GM19023 (cell line): ENCODE data around the gene HES1.

Experiments used
- ATAC-seq: cut with Tn5 transposase; IDR thresholded peaks from one replicate; pipeline ENCODE4 v1.9.1; 2021; ENCODE audit warnings: mild to moderate bottlenecking, moderate library complexity; ENCODE audit not compliant: unreplicated experiment

HES1 gene

GRCh38 chr3:194101592-194102432, 34.1 kb upstream of the HES1 start:
- peak; percentile 25 for ATAC-seq

DNA sequence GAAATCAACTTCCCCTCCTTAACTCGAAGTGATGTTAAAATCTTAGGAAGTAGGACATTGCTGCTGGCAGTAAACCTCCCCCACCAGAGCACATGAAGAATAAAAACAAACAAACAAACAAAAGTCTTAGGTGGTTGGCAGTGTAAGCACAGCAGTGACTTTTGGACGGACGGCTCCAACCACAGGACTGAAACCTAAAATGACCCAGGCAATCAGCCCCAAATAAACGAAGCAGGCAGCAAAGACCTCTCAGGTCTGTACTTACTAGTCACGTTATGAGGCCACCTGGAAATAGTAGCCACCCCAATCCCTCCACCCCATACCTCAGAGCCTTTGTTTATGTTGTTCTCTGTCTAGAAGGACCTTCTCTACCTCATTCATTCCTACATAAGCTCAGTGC, 33.5 kb upstream of the HES1 start:
- no peak for ATAC-seq

DNA sequence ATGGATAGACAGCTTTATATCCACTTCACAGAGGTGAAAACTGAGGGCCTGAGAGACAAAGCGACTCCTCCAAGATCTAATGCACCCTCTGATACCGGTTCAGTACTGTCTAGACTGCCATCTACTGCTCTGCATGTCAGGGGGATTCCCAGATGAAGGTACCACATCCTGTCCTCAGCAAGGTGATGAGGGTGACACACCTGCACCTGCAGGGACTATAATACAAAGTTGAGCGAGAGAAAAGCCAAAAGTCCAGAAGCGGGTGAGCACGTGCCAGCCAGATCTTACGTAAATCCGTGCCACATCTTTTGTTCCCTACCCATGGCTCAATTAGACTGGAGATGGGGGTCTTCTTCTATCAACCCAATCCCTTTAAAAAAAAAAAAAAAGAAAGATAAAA, 32.4 kb upstream of the HES1 start:
- ATAC-seq = no peak

DNA sequence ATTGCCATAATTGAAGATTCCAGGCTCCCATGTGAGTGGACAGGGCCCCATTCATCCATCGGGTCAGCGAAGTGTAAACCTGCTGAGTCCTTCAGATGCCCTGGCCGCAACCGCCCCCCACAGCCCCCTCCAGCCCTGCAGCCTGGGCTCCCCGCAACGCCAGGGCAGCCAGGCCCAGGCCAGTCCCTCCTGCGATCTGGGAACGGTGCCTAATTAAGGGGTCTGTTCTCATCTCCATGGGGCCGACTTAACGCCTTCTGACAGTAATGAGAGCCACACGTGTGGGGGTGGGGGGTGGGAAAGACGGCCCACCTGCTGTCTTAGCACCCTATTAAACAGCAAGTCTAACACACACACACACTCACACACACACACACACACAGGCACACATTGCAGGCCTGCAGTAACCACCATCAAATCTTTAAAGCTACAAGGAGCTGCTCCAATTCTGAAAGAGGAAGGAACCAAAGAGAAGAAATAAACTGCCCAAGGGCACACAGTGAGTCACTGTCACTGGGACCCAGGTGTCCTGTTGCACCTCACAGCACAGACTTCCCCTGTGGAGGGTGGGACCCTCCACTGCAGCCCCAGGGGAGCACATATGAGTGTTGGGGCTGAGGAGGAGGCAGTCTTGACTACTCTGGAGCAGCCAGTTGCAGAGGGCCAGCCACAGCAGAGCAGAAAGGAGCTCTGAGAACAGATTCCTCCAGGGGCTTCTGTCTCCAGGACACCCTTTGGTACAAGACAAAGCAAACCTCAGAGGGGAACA, 31.8 kb upstream of the HES1 start:
- no peak for ATAC-seq

GRCh38 chr3:194105292-194105691, 30.7 kb upstream of the HES1 start:
- no peak for ATAC-seq

- ATAC-seq = no peak
These were observed 28.8 kb upstream of the HES1 start for GRCh38 chr3:194107107-194107506.

DNA sequence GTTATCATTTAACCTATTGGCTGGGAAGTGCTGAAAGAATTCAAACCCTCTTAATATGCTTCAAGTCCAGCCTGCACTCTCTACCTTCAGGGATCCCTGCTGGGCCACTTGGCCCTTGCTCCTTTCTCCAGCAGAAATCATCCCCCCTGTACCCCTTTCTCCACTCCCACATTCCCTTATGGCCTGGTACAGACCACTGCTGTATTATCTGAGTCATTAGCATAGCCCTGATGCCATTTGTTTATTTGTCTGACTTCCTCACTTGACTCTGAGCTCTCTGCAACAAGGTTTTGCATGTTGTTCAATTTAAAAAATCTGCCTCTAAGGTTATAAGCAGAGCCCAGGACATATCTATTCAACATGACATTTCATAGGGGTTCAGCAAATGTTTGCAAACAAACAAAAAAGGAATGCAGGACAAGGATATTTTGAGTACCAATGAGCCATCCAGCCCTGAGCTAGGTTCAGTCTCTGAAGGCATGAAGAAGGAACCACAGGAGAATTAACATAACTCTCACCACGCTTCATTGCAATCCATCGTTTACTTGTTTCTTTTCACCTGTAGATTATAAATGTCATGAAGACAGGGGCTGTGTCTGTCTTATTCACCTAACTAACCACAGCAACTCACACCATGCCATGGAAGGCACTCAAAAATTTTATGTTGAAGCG, 26.6 kb upstream of the HES1 start:
- ATAC-seq = no peak

- ATAC-seq = no peak
These were observed 25.5 kb upstream of the HES1 start for GRCh38 chr3:194110483-194110882.

DNA sequence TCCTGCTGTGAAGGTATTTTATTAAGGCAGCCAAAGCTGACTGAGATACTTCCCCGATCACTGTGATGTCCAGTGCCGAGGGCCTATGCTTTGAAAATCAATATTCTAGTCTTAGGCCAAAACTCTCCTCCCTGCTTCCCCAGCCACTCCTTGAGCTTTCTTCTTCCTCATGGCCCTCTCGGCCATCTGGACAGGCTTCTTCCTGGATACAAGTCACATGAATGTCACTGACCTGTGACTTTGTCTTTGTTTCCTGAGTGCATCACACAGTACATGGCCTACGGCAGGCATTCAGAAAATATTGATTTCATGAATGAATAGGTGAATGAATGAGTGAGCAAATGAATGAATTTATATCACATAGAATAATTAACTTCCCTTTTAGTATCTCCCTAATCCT, 24.6 kb upstream of the HES1 start:
- ATAC-seq = no peak

- no peak for ATAC-seq
These were observed 23.5 kb upstream of the HES1 start for GRCh38 chr3:194112120-194113106.

DNA sequence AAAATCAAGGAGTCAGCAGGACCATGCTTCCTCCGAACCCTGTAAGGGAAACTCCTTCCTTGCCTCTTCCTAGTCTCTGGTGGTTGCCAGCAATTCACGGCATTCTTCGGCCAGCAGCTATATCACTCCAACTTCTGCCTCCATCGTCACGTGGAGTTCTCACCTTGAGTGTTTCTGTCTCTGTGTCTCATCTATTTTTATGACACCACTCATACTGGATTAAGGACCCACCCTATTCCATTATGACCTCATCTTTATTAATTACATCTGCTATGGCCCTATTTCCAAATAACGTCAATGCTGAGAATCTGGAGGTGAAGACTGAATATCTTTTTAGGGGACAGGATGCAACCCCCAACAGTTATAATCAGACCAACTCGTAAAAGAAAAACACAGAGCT, 21.8 kb upstream of the HES1 start:
- ATAC-seq = no peak

DNA sequence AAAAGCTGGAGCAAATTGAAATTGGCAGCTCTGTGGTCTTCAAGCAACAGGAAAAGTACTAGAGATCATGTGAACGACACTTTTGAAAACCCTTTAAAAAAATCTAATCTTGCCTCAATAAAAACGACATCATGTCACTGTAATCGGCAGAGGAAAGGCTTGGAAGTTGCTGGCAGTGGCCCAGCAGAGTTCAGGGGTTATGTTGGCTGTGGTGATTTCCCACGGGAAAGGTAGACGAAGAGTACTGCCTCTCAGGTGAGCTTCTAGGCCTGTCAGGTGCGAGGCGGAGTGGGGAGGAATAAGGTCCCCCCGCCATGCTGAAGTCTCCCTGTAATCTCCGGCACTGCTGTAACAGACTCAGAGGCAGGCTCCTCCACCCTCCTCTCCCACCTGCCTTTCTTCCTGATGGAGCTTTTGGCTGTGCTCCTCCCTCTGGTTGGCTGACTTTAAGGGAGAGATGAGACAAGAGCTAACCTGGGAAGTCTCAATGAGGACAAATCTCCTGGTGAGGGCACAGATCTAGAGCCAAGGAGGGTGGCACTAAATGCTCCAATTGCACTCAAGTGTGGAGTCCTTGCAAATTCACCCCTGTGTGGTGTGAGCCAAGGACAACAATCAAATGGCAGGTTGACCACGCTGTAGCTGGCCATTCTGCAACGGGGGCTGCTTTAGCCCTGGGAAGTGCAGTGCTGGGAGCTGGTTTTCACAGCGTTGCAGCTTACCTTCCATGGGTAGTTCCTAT, 18.7 kb upstream of the HES1 start:
- ATAC-seq = no peak

- ATAC-seq = no peak
These were observed 17.0 kb upstream of the HES1 start for GRCh38 chr3:194118920-194119319.

DNA sequence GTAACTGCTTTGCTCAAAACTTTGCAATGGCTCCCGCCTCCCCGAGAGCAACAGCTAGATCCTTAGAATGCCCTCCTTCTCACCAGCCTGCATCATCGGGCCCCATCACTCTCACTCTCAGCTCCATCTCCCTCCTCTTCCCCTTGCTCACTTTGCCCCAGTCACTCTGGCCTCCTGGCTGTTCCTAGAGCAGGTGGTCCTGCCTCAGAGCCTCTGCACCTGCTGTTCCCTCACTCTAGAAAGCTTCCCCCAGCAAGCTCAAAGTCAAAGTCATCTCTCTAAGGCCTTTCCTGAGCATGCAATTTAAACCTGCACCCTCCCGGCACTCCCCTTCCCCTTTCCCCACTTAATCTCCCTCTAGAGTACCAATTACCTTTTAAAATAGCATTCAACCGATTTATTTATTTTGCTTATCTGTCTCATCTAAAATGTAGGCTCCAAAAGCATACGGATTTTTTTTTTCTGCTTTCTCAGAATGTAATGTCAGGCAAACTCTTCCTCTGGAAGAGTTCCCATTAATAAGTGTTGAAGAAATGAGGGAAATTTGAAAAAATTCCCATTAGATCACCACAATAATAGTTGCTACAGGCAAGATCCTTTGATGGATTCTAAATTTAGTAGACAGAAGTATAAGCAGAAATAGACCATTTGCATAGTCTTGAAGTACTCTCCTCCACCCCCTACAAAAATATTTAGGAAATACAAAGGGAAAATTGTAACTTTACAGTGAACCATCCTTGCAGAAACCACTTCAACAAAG, 15.9 kb upstream of the HES1 start:
- no peak for ATAC-seq

DNA sequence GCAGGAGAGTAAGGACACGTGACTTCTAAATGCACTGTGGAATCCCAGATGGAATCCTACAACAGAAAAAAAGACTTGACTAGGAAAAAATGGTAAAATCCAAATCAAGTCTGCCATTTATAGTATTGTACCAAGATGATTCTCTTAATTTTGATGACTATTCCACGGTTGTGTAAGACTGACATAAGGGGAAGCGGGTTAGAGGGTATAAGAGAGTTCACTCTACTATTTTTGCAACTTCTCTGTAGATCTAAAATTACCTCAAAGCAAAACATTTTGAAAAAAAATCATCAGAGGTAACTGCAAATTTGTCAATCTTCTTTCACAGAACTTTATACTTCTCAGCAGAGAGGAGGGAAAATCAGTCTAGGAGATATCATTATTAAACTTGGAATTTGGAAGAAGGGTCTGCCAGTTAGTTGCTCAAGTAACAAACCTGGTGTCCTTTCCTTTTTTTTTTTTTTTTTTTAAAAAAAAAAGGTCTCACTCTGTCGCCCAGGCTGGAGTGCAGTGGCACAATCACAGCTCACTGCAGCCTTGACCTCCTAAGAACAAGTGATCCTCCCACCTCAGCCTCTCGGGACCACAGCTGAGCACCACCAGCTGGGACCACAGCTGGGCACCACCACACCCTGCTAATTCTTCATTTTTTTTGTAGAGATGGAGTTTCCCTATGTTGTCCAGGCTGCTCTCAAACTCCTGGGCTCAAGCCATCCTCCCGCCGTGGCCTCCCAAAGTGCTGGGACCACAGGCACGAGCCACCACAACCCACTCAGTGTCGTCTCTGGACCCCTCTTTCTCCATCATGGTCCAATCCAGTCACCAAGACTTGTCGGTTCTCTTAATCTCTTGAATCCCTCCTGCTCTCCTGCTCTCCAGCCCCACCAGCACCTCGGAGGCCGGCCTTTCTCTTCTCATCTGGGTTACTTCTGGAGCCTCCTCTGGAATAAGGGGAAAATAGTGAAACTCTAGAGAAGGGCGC, 14.9 kb upstream of the HES1 start:
- ATAC-seq = no peak

- no peak for ATAC-seq
These were observed 13.9 kb upstream of the HES1 start for GRCh38 chr3:194121891-194122631.

DNA sequence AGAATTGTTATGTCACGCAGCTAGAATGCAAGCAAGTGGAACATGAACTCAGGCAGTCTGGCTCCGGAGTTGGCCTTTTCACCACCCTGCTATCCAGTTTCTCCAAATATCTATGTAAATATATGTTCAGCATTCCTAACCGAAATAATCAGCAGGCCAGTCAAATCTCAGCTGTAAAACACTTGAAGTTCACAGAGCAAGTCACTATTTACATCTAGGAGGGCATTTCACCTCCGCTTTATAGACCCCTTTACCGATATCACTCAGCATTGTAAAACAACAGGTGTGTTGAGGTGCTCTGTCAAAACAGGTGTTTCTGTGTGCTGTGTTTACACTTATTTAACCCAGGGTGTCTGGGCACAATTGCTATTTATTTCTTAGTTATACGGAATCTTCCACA, 12.2 kb upstream of the HES1 start:
- ATAC-seq = no peak
